Lower leg skin (tissue), 3 donors: Measurements from ENCODE around the gene FAM110A.

ENCODE experiments used
- POLR2A ChIP-seq, 2 donors: fragments of 450-650 bp; IDR thresholded peaks; one replicate each; pipeline ENCODE4 v1.6.1; 2016 to 2017; ENCODE audit warnings: antibody characterized with exemption in 2 of 2, mild to moderate bottlenecking in 1 of 2, moderate library complexity in 1 of 2
- TF ChIP-seq, protein P1 (sequence below), 3 donors: fragments of 450-650 bp; IDR thresholded peaks; one replicate each; pipeline ENCODE4 v1.5.1; 2016; ENCODE audit warnings: antibody characterized with exemption in 3 of 3, mild to moderate bottlenecking in 3 of 3, moderate library complexity in 2 of 3

DNA sequence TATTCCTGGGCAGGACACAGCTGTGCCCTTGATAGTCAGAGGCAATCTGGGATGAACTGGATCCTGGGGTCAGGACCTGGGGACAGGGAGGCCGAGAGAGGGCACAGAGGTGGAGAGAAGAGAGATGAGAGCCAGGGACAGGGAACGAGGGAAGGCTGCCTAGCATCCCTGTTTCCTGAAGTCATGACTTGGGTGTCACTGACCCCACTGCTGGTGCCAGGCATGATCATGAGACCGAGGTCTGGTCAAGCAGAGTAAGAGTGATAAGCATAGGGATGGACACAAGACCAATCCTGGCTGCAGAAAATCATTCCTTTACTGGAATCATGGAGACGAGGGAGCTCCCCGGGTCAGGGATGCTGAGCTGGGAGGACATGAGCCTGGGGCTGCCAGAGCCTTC lies 36.1 kb downstream of the FAM110A start:
- TF ChIP-seq POLR2A (IDR thresholded peaks at IDR 0.05): no peak
- TF ChIP-seq, protein P1, sequence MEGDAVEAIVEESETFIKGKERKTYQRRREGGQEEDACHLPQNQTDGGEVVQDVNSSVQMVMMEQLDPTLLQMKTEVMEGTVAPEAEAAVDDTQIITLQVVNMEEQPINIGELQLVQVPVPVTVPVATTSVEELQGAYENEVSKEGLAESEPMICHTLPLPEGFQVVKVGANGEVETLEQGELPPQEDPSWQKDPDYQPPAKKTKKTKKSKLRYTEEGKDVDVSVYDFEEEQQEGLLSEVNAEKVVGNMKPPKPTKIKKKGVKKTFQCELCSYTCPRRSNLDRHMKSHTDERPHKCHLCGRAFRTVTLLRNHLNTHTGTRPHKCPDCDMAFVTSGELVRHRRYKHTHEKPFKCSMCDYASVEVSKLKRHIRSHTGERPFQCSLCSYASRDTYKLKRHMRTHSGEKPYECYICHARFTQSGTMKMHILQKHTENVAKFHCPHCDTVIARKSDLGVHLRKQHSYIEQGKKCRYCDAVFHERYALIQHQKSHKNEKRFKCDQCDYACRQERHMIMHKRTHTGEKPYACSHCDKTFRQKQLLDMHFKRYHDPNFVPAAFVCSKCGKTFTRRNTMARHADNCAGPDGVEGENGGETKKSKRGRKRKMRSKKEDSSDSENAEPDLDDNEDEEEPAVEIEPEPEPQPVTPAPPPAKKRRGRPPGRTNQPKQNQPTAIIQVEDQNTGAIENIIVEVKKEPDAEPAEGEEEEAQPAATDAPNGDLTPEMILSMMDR (IDR thresholded peaks at IDR 0.05): no peak
